WTC11 (cell line): ENCODE measurements around the gene GPR143. TPM values are rescaled to one million over a fixed set of nuclear protein-coding genes. Genes with fewer than 3 reads are reported as not detected.

Experiments used
- ATAC-seq: fragments of 200-7000 bp; cut with Tn5 transposase; 2 replicates; pipeline ENCODE4 v1.10.0; 2021; ENCODE audit warnings: mild to moderate bottlenecking, moderate library complexity
- CTCF ChIA-PET: fragments of 300-600 bp; sonication (Branson Sonifier 250); formaldehyde crosslinking; loops from one replicate; lab custom pipeline; 2021; ENCODE audit warnings: antibody characterized with exemption; lab: Charles Lee
- POLR2A ChIA-PET: fragments of 350-600 bp; sonication (Branson Sonifier 250); formaldehyde crosslinking; loops from one replicate; lab custom pipeline; 2021; ENCODE audit warnings: antibody characterized with exemption; lab: Charles Lee
- DNase-seq: peaks from one replicate; pipeline ENCODE4 v3.0.0; 2021; ENCODE audit warnings: low spot score
- H3K27ac Mint-ChIP-seq: 2 replicates; pipeline ENCODE4 v1.8.0; 2021; ENCODE audit warnings: mixed read lengths
- H3K27me3 Mint-ChIP-seq: 2 replicates; pipeline ENCODE4 v1.8.0; 2021; ENCODE audit warnings: low read depth, mild to moderate bottlenecking, moderate library complexity, mixed read lengths
- H3K36me3 Mint-ChIP-seq: 2 replicates; pipeline ENCODE4 v1.8.0; 2021; ENCODE audit warnings: mixed read lengths
- H3K4me1 Mint-ChIP-seq: 2 replicates; pipeline ENCODE4 v1.8.0; 2022; ENCODE audit warnings: mixed read lengths
- H3K4me3 Mint-ChIP-seq: 2 replicates; pipeline ENCODE4 v1.8.0; 2021; ENCODE audit warnings: mild to moderate bottlenecking, moderate library complexity, mixed read lengths
- H3K9me3 Mint-ChIP-seq: 2 replicates; pipeline ENCODE4 v1.8.0; 2021; ENCODE audit warnings: mixed read lengths
- CBFB ChIP-seq: sonication (generic); formaldehyde crosslinking; IDR thresholded peaks from 2 replicates; pipeline ENCODE4 v1.8.1; 2022; ENCODE audit warnings: mild to moderate bottlenecking, low read depth, missing genetic modification reagents
- CREM ChIP-seq: sonication (generic); formaldehyde crosslinking; IDR thresholded peaks from 2 replicates; pipeline ENCODE4 v1.8.1; 2022; ENCODE audit warnings: mild to moderate bottlenecking, missing genetic modification reagents, moderate library complexity
- E2F1 ChIP-seq: sonication (generic); formaldehyde crosslinking; IDR thresholded peaks from 2 replicates; pipeline ENCODE4 v1.8.0; 2022; ENCODE audit warnings: mild to moderate bottlenecking, missing genetic modification reagents
- ERG ChIP-seq: fragments of 250-450 bp; sonication (Bioruptor Pico); IDR thresholded peaks from 2 replicates; pipeline ENCODE4 v1.8.0; 2021; ENCODE audit warnings: mild to moderate bottlenecking
- GABPB1 ChIP-seq: sonication (generic); formaldehyde crosslinking; IDR thresholded peaks from 2 replicates; pipeline ENCODE4 v1.8.1; 2023; ENCODE audit warnings: mild to moderate bottlenecking, missing genetic modification reagents
- HMGA2 ChIP-seq: fragments of 250-450 bp; sonication (Bioruptor Pico); IDR thresholded peaks from 2 replicates; pipeline ENCODE4 v1.4.0; 2021; ENCODE audit warnings: mild to moderate bottlenecking, moderate library complexity
- IRF1 ChIP-seq: sonication (generic); formaldehyde crosslinking; IDR thresholded peaks from 2 replicates; pipeline ENCODE4 v1.8.0; 2023; ENCODE audit warnings: missing genetic modification reagents
- NFATC4 ChIP-seq: fragments of 250-450 bp; sonication (Bioruptor Pico); IDR thresholded peaks from 2 replicates; pipeline ENCODE4 v1.9.0; 2021; ENCODE audit warnings: mild to moderate bottlenecking
- NR2C2 ChIP-seq: sonication (generic); formaldehyde crosslinking; IDR thresholded peaks from 2 replicates; pipeline ENCODE4 v1.8.0; 2022; ENCODE audit warnings: mild to moderate bottlenecking, missing genetic modification reagents
- NR3C1 ChIP-seq: sonication (generic); formaldehyde crosslinking; conservative IDR thresholded peaks from 2 replicates; pipeline ENCODE4 v1.8.1; 2023; ENCODE audit warnings: low read depth, mild to moderate bottlenecking, missing genetic modification reagents
- OVOL2 ChIP-seq: fragments of 250-450 bp; sonication (Bioruptor Pico); IDR thresholded peaks from 2 replicates; pipeline ENCODE4 v1.9.0; 2021; ENCODE audit warnings: mild to moderate bottlenecking, borderline replicate concordance
- PRRX2 ChIP-seq: fragments of 250-450 bp; sonication (Bioruptor Pico); IDR thresholded peaks from 2 replicates; pipeline ENCODE4 v1.8.0; 2021; ENCODE audit warnings: mild to moderate bottlenecking
- SP1 ChIP-seq: sonication (generic); formaldehyde crosslinking; conservative IDR thresholded peaks from 2 replicates; pipeline ENCODE4 v1.8.1; 2022; ENCODE audit warnings: missing genetic modification reagents
- TEAD4 ChIP-seq: sonication (generic); formaldehyde crosslinking; IDR thresholded peaks from 2 replicates; pipeline ENCODE4 v1.8.0; 2022; ENCODE audit warnings: mild to moderate bottlenecking, missing genetic modification reagents
- TP53 ChIP-seq: sonication (generic); formaldehyde crosslinking; IDR thresholded peaks from 2 replicates; pipeline ENCODE4 v1.8.1; 2023; ENCODE audit warnings: mild to moderate bottlenecking, missing genetic modification reagents
- ZNF263 ChIP-seq: sonication (generic); formaldehyde crosslinking; IDR thresholded peaks from 2 replicates; pipeline ENCODE4 v1.8.1; 2022; ENCODE audit warnings: low read depth, mild to moderate bottlenecking, moderate library complexity, missing genetic modification reagents
- ZNF423 ChIP-seq: fragments of 250-450 bp; sonication (Bioruptor Pico); IDR thresholded peaks from 2 replicates; pipeline ENCODE4 v2.1.2; 2022; ENCODE audit warnings: mild to moderate bottlenecking, moderate library complexity
- total RNA-seq: library from RNA; stranded (reverse); gene quantifications from 3 replicates; pipeline ENCODE4 v1.2.3, GENCODE V29; 2021
- TF ChIP-seq, protein P1 (sequence below): sonication (generic); formaldehyde crosslinking; IDR thresholded peaks from 2 replicates; pipeline ENCODE4 v1.8.1; 2023; ENCODE audit warnings: mild to moderate bottlenecking, missing genetic modification reagents, borderline replicate concordance
- TF ChIP-seq, protein P2 (sequence below): sonication (generic); formaldehyde crosslinking; IDR thresholded peaks from 2 replicates; pipeline ENCODE4 v1.8.0; 2022; ENCODE audit warnings: mild to moderate bottlenecking, missing genetic modification reagents
- TF ChIP-seq, protein P3 (sequence below): fragments of 250-450 bp; sonication (Bioruptor Pico); IDR thresholded peaks from 2 replicates; pipeline ENCODE4 v1.9.0; 2021; ENCODE audit warnings: moderate library complexity, mild to moderate bottlenecking, inconsistent platforms, borderline replicate concordance
- TF ChIP-seq, protein P4 (sequence below): sonication (generic); formaldehyde crosslinking; IDR thresholded peaks from 2 replicates; pipeline ENCODE4 v1.8.1; 2022; ENCODE audit warnings: missing genetic modification reagents, borderline replicate concordance
- TF ChIP-seq, protein P5 (sequence below): sonication (generic); formaldehyde crosslinking; IDR thresholded peaks from 2 replicates; pipeline ENCODE4 v1.8.1; 2023; ENCODE audit warnings: mild to moderate bottlenecking, missing genetic modification reagents

GPR143 gene
- total RNA-seq, 1 experiment from 2014 or later = 18.3 TPM

GRCh38 chrX:9681011-9681410, 84.6 kb downstream of the GPR143 start (continued):
- no peak for TF ChIP-seq NR2C2
- no peak for TF ChIP-seq ERG (CRISPR knock-in tag)
- TF ChIP-seq, protein P1, sequence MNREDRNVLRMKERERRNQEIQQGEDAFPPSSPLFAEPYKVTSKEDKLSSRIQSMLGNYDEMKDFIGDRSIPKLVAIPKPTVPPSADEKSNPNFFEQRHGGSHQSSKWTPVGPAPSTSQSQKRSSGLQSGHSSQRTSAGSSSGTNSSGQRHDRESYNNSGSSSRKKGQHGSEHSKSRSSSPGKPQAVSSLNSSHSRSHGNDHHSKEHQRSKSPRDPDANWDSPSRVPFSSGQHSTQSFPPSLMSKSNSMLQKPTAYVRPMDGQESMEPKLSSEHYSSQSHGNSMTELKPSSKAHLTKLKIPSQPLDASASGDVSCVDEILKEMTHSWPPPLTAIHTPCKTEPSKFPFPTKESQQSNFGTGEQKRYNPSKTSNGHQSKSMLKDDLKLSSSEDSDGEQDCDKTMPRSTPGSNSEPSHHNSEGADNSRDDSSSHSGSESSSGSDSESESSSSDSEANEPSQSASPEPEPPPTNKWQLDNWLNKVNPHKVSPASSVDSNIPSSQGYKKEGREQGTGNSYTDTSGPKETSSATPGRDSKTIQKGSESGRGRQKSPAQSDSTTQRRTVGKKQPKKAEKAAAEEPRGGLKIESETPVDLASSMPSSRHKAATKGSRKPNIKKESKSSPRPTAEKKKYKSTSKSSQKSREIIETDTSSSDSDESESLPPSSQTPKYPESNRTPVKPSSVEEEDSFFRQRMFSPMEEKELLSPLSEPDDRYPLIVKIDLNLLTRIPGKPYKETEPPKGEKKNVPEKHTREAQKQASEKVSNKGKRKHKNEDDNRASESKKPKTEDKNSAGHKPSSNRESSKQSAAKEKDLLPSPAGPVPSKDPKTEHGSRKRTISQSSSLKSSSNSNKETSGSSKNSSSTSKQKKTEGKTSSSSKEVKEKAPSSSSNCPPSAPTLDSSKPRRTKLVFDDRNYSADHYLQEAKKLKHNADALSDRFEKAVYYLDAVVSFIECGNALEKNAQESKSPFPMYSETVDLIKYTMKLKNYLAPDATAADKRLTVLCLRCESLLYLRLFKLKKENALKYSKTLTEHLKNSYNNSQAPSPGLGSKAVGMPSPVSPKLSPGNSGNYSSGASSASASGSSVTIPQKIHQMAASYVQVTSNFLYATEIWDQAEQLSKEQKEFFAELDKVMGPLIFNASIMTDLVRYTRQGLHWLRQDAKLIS (CRISPR knock-in tag) = no peak

DNA sequence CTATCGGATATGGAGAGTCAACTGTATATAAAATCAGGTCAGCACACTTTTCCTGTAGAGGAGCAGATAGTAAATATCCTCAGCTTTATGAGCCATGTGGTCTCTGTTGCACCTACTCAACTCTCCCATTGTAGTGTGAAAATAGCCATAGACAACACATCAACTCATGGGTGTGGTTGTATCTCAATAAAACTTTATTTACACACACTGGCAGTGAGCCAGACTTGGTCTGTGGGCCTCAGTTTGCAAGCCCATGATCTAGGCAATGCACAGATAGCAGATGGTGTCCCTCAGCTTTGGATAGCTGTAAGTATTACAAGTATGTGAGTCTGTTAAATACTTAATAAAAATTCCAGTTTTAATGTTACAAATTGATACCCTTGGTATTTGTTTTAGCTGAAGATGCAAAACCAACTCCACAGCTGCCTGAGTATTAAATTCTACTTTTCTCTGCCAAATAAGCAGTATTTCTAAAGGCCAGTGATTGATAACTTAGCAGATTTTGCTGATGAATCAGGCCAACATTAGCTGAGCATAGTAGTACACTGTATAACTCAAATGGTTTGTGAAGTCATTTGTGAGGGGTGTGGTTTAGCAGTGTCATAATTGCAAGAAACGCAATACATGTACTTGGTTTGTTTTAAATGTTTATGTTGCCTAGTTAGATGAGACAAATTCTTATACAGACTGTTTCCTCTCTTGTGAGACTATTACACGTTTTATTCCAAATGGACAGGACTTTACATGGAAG, 87.3 kb downstream of the GPR143 start:
- H3K4me1 Mint-ChIP-seq = peaks cover 10% of the 10 kb centered on the region
- no peak for TF ChIP-seq CBFB (CRISPR knock-in tag)
- TF ChIP-seq ZNF263 (CRISPR knock-in tag) = no peak
- TF ChIP-seq GABPB1 (CRISPR knock-in tag) = no peak
- TF ChIP-seq NR3C1 = no peak
- TF ChIP-seq NFATC4 (CRISPR knock-in tag) = no peak
- TF ChIP-seq, protein P2, sequence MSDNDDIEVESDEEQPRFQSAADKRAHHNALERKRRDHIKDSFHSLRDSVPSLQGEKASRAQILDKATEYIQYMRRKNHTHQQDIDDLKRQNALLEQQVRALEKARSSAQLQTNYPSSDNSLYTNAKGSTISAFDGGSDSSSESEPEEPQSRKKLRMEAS (CRISPR knock-in tag) = no peak
- TF ChIP-seq ZNF423 (CRISPR knock-in tag) = no peak
- no peak for TF ChIP-seq OVOL2 (CRISPR knock-in tag)

GRCh38 chrX:9677098-9677739, 88.4 kb downstream of the GPR143 start:
- no peak overlapping the region for H3K4me3 Mint-ChIP-seq
- H3K9me3 Mint-ChIP-seq = 0 out of 2 replicates have a peak, but pooled peaks cover 4% of the 10 kb centered on the region
- peaks cover 5% of the 10 kb centered on the region; the same call in 1 of the 2 replicates for H3K36me3 Mint-ChIP-seq
- DNase-seq = no peak
- H3K4me1 Mint-ChIP-seq = peaks cover 7% of the 10 kb centered on the region
- ATAC-seq = no peak
- H3K27ac Mint-ChIP-seq = no peak overlapping the region
- POLR2A ChIA-PET = no interaction called here
- H3K27me3 Mint-ChIP-seq = no peaks in the 10 kb centered on the region
- CTCF ChIA-PET = no interaction called here
- TF ChIP-seq, protein P3, sequence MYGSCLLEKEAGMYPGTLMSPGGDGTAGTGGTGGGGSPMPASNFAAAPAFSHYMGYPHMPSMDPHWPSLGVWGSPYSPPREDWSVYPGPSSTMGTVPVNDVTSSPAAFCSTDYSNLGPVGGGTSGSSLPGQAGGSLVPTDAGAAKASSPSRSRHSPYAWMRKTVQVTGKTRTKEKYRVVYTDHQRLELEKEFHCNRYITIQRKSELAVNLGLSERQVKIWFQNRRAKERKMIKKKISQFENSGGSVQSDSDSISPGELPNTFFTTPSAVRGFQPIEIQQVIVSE = no peak
- TF ChIP-seq, protein P4, sequence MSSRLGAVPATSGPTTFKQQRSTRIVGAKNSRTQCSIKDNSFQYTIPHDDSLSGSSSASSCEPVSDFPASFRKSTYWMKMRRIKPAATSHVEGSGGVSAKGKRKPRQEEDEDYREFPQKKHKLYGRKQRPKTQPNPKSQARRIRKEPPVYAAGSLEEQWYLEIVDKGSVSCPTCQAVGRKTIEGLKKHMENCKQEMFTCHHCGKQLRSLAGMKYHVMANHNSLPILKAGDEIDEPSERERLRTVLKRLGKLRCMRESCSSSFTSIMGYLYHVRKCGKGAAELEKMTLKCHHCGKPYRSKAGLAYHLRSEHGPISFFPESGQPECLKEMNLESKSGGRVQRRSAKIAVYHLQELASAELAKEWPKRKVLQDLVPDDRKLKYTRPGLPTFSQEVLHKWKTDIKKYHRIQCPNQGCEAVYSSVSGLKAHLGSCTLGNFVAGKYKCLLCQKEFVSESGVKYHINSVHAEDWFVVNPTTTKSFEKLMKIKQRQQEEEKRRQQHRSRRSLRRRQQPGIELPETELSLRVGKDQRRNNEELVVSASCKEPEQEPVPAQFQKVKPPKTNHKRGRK (CRISPR knock-in tag) = no peak
- TF ChIP-seq IRF1 (CRISPR knock-in tag) = no peak
- no peak for TF ChIP-seq TP53
- TF ChIP-seq SP1 (CRISPR knock-in tag) = no peak
- no peak for TF ChIP-seq E2F1 (CRISPR knock-in tag)
- no peak for TF ChIP-seq TEAD4 (CRISPR knock-in tag)
- TF ChIP-seq, protein P5, sequence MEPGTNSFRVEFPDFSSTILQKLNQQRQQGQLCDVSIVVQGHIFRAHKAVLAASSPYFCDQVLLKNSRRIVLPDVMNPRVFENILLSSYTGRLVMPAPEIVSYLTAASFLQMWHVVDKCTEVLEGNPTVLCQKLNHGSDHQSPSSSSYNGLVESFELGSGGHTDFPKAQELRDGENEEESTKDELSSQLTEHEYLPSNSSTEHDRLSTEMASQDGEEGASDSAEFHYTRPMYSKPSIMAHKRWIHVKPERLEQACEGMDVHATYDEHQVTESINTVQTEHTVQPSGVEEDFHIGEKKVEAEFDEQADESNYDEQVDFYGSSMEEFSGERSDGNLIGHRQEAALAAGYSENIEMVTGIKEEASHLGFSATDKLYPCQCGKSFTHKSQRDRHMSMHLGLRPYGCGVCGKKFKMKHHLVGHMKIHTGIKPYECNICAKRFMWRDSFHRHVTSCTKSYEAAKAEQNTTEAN (CRISPR knock-in tag) = no peak
- no peak for TF ChIP-seq CREM
- TF ChIP-seq PRRX2 = no peak
- TF ChIP-seq HMGA2 (CRISPR knock-in tag) = no peak

More for the DNA sequence above, 87.3 kb downstream of the GPR143 start:
- CTCF ChIA-PET = no interaction called here
- POLR2A ChIA-PET = no interaction called here
- Mint-ChIP-seq H3K4me3 (no peak overlapping the region), H3K27ac (no peak overlapping the region), H3K36me3 (peaks cover 2% of the 10 kb centered on the region; the same call in 1 of the 2 replicates), H3K9me3 (0 out of 2 replicates have a peak, but pooled peaks cover 4% of the 10 kb centered on the region), H3K27me3 (no peaks in the 10 kb centered on the region; the same call in 1 of the 2 replicates)
- ATAC-seq (no peak), DNase-seq (no peak)
